ENCODE data around the gene UBN2. TPM values are rescaled to one million over a fixed set of nuclear protein-coding genes. Genes with fewer than 3 reads are reported as not detected.

The UBN2 gene
- polyA plus RNA-seq, 1 donor (not counting 4 experiments of a cell fraction or from before 2014, with no cell fraction given): 3.0 TPM

DNA sequence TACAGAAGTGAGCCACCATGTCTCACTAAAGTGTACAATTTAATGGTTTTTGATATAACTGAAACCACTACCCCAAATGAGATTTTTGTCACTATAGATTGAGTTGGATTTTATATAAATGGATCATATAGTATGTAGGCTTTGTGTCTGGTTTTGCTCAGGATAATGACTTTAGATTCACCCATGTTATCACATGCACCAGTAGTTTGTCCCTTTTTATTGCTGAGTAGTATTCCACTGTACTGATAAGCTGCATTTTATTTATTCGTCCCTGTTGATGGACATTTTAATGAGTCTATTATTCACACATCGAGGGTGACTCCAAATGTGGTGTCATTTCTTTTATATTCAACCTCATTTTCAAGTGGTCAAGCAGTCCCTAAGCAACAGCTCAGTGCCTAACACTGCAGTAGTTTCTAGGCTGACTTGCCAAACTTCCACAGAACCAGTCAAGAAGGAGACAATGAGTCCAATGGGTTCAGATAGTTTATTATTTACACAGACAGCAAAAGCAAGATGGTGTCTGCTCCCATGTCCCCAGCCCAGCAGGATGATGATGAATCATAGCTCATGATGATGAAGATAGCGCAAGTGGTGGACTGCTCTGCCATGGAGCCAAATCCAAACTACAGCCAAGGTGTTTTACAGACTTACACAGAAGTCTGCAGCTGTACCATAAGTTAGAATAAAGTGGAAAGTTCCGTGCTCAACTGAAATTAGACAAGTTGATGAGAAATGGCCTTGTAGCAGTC is 103.5 kb downstream of the UBN2 start:
- H2AFZ ChIP-seq (ENCODE audit: control insufficient read depth, low read length): no peak overlapping the region
- TF ChIP-seq, protein P1, sequence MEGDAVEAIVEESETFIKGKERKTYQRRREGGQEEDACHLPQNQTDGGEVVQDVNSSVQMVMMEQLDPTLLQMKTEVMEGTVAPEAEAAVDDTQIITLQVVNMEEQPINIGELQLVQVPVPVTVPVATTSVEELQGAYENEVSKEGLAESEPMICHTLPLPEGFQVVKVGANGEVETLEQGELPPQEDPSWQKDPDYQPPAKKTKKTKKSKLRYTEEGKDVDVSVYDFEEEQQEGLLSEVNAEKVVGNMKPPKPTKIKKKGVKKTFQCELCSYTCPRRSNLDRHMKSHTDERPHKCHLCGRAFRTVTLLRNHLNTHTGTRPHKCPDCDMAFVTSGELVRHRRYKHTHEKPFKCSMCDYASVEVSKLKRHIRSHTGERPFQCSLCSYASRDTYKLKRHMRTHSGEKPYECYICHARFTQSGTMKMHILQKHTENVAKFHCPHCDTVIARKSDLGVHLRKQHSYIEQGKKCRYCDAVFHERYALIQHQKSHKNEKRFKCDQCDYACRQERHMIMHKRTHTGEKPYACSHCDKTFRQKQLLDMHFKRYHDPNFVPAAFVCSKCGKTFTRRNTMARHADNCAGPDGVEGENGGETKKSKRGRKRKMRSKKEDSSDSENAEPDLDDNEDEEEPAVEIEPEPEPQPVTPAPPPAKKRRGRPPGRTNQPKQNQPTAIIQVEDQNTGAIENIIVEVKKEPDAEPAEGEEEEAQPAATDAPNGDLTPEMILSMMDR (optimal IDR thresholded peaks at IDR 0.05 in 1 of 3, IDR thresholded peaks at IDR 0.05 in 1 of 3, conservative IDR thresholded peaks at IDR 0.05 in 1 of 3; ENCODE audit: extremely low read depth in 1 of 3, insufficient read depth in 2 of 3, low read length in 3 of 3): no peak
- TF ChIP-seq EZH2 (IDR thresholded peaks at IDR 0.05; ENCODE audit: low read length): no peak
- H3K27me3 ChIP-seq (ENCODE audit: control insufficient read depth, extremely low read depth, insufficient read depth, low read length): no peaks in the 10 kb centered on the region
- H3K9me1 ChIP-seq (ENCODE audit: control insufficient read depth, extremely low read depth, insufficient read depth, low read length): no peaks in the 10 kb centered on the region
- H4K20me1 ChIP-seq (ENCODE audit: control insufficient read depth, extremely low read depth, insufficient read depth, low read length): no peaks in the 10 kb centered on the region
- H3K79me2 ChIP-seq (ENCODE audit: control insufficient read depth, insufficient read depth, low read length): no peaks in the 10 kb centered on the region
- dilution Hi-C loops (cut with MboI; ENCODE audit: extremely low pct_ligation_motif_present, low sequenced_read_pairs): no loop called here
- H3K9me3 ChIP-seq (ENCODE audit: control insufficient read depth, low read depth, low read length): no peaks in the 10 kb centered on the region
- FAIRE-seq (no peak), DNase-seq (ENCODE audit: low read depth, low spot score) (no peak)
- no peak overlapping the region for H3K9ac ChIP-seq (ENCODE audit: control insufficient read depth, extremely low read depth, insufficient read depth, low read length)
- H3K36me3 ChIP-seq (ENCODE audit: control insufficient read depth in 2 of 2, extremely low read depth in 1 of 2, insufficient read depth in 2 of 2, low read length in 2 of 2): no peaks in the 10 kb centered on the region
- H3K27ac ChIP-seq (ENCODE audit: control insufficient read depth, insufficient read depth, low read length): no peak overlapping the region
- no peak overlapping the region for H3K4me2 ChIP-seq (ENCODE audit: control insufficient read depth, extremely low read depth, insufficient read depth, low read depth, low read length)
- no peaks in the 10 kb centered on the region for H3K4me1 ChIP-seq (ENCODE audit: control insufficient read depth, extremely low read depth, insufficient read depth, low read length)
- H3K4me3 ChIP-seq (ENCODE audit: control insufficient read depth in 2 of 3, extremely low read depth in 1 of 3, insufficient read depth in 2 of 3, low read depth in 1 of 3, low read length in 3 of 3): no peak overlapping the region

DNA sequence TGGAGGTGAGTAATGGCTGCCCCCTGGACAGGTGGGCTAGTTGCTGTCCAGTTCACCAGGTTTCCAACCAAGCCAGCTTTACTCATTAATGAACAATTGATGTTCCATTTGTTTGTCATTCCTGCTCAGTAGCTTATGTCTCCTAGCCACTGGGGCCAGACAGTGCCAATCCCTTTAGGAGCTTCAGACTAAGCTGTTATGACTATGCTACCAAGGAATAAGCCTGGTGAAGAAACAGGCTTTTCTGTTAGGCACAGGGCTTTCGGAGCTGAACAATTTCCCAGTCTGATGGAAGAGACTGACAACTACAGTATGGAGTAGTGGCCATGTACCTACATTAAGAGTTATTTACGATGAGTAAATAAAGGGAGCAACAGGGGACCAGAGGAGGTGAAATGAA is 108.0 kb downstream of the UBN2 start:
- Histone ChIP-seq H3K27me3 (ENCODE audit: control insufficient read depth, extremely low read depth, insufficient read depth, low read length) (no peaks in the 10 kb centered on the region), H3K4me2 (ENCODE audit: control insufficient read depth, extremely low read depth, insufficient read depth, low read depth, low read length) (no peak overlapping the region), H3K36me3 (ENCODE audit: control insufficient read depth in 2 of 2, extremely low read depth in 1 of 2, insufficient read depth in 2 of 2, low read length in 2 of 2) (no peaks in the 10 kb centered on the region), H3K27ac (ENCODE audit: control insufficient read depth, insufficient read depth, low read length) (no peak overlapping the region), H3K79me2 (ENCODE audit: control insufficient read depth, insufficient read depth, low read length) (peaks cover 14% of the 10 kb centered on the region), H2AFZ (ENCODE audit: control insufficient read depth, low read length) (no peak overlapping the region), H4K20me1 (ENCODE audit: control insufficient read depth, extremely low read depth, insufficient read depth, low read length) (no peaks in the 10 kb centered on the region), H3K9me1 (ENCODE audit: control insufficient read depth, extremely low read depth, insufficient read depth, low read length) (no peaks in the 10 kb centered on the region), H3K4me1 (ENCODE audit: control insufficient read depth, extremely low read depth, insufficient read depth, low read length) (peaks cover 5% of the 10 kb centered on the region), H3K9me3 (ENCODE audit: control insufficient read depth, low read depth, low read length) (no peaks in the 10 kb centered on the region), H3K9ac (ENCODE audit: control insufficient read depth, extremely low read depth, insufficient read depth, low read length) (no peak overlapping the region), H3K4me3 (ENCODE audit: control insufficient read depth in 2 of 3, extremely low read depth in 1 of 3, insufficient read depth in 2 of 3, low read depth in 1 of 3, low read length in 3 of 3) (no peak overlapping the region)
- TF ChIP-seq, protein P1 (optimal IDR thresholded peaks at IDR 0.05 in 1 of 3, IDR thresholded peaks at IDR 0.05 in 1 of 3, conservative IDR thresholded peaks at IDR 0.05 in 1 of 3; ENCODE audit: extremely low read depth in 1 of 3, insufficient read depth in 2 of 3, low read length in 3 of 3): no peak
- DNase-seq (ENCODE audit: low read depth, low spot score) (no peak), FAIRE-seq (no peak)
- dilution Hi-C loops (cut with MboI; ENCODE audit: extremely low pct_ligation_motif_present, low sequenced_read_pairs): no loop called here

Data from keratinocyte (primary cell).